Non-pigmented ciliary epithelial cell (primary cell): Measurements from ENCODE around the gene MRPS25.

Source experiments
- DNase-seq: peaks from one replicate; pipeline ENCODE4 v3.0.0-alpha.2; 2010; ENCODE audit warnings: low read depth

MRPS25 gene

DNA sequence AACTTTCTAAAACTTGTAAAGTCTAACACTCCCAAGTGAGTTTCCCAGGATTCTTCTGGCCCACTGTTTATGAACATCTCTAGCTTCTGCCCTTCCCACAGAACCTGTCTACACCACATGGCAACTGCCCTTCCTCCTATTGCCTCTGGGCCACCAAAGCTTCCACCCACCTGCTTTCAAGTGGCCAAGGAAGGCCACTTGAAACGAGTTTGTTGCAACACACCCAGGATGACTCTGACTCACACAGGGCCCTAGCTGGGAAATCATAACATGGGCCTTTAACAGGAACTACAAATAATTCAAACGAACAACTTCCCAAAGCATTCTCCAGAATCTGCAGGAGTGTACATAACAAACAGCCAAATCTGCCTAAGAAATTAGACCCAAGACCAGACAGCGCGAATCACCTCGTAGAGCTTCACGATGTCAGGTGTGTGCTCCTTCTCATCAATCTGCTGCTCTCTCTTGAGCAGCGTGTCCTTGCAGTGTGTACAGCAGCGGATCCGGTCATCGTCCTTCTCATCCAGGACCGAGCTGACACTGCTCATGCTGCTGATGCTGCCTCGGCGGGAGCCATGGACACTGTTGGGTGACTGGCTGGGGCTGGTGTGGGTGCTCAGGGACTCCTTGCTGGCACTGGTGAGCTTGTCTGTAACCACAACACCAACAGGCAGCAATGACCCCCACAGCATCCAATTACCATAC lies 17.0 kb upstream of the MRPS25 start:
- DNase-seq: no peak

DNA sequence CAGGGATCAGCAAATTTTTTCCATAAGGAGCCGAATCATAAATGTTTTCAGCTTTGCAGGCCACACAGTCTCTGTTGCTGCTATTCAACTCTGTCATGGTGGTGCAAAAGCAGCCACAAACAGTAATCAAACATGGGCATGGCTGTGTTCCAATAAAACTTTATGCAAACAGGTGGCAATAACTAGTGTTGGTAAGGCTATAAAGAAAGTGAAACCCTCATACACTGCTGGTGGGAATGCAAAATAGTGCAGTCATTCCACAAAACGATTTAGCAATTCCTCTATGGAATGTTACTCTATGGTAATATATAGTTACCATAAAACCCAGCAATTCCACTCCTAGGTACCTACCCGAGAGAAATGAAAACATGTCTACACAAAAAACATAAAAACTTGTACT lies 14.0 kb upstream of the MRPS25 start:
- DNase-seq: no peak

DNA sequence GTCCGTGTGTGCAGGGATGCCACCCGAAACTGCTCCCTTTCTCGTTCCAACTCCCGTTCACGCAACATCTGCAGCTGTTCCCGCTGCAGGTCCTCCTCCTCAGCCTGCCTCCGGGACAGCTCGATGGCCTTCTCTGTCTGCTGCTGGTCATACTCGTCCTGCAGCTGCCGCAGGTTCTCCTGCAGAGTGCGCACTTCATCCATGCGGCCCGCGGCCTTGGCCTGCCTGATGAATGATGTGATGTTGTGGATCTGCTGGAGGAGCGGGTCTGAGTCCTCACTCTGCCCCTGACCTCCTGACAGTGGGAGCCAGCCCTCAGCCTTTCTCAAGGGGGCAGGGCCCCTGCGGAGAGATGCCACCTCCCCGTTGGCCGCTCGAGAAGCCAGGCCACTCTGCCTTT lies 9.4 kb upstream of the MRPS25 start:
- DNase-seq: no peak

DNA sequence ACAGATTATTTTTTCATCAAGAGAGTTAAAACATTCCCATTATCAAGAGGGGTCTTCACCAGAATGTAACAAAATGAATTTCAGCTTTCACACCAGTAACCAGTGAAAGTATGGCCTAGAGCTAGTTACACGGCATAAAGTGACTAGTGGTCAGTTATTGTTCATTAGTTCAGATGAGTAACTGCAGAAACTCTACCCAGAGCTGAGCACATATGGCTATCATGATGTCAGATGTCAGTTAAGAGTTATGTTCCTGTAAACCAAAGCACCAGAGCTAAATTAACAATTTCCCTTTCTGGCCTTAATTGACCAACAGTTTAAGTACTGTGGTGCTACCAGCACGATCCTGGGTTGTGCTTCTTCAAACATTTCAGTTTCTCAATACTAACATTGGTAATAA lies 6.6 kb upstream of the MRPS25 start:
- DNase-seq: no peak

- no peak for DNase-seq
Measured at GRCh38 chr3:15069441-15069840, 4.3 kb upstream of the MRPS25 start.

DNA sequence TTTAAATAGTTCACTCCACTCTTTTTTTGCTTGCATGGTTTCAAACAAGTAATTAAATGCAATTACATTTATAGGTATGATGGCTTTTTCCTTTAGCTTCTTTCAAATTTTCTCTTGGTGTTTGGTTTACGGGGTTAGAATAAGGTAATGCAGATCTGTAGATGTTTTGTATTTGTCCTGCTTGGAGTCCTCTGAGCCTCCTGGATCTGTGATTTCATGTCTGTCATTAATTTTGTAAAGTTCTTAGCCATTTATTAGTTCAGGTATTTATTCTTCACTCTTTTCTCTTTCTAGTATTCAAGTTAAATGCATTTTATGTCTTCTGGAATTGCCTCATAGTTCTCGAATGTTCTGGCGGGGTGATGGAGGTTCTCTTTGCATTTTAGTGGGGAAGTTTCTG lies 1.4 kb upstream of the MRPS25 start:
- no peak for DNase-seq

GRCh38 chr3:15065550-15066007 lies 464 bp upstream of the MRPS25 start:
- no peak for DNase-seq

- no peak for DNase-seq
Measured at GRCh38 chr3:15064299-15064834, 748 bp downstream of the MRPS25 start.

DNA sequence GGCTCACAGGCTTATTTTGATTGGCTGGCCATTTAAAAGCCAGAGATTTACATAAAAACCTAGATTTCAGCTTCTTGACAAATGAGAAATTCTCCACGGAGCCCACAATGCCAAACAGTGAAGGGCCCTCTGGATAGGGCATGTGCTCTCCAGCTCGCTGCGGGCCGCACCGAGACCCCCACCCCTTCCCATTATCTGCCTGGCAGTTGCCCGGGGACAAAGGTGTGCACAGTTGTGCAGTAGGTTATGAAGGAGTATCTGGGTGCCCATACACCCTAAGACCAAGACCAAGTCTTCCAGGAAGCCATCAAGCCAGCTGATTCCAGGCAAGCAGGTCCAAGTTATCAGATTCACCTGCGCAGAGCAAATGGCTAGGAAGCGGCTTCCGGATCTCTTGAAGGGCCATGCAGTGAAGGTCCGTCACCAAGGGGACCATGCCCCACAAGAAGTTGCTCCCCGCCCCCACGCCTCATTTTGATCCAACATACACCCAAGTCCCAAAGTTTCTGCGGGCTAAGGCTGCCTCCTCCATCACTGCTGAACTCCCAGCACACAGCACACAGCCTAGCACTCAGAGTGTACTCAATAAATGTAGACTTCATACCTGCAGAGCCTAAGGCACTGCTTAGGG lies 1.3 kb downstream of the MRPS25 start:
- DNase-seq: no peak

GRCh38 chr3:15063238-15063637 lies 1.9 kb downstream of the MRPS25 start:
- DNase-seq: no peak

- DNase-seq: no peak
Measured at GRCh38 chr3:15060029-15060428, 5.1 kb downstream of the MRPS25 start.

DNA sequence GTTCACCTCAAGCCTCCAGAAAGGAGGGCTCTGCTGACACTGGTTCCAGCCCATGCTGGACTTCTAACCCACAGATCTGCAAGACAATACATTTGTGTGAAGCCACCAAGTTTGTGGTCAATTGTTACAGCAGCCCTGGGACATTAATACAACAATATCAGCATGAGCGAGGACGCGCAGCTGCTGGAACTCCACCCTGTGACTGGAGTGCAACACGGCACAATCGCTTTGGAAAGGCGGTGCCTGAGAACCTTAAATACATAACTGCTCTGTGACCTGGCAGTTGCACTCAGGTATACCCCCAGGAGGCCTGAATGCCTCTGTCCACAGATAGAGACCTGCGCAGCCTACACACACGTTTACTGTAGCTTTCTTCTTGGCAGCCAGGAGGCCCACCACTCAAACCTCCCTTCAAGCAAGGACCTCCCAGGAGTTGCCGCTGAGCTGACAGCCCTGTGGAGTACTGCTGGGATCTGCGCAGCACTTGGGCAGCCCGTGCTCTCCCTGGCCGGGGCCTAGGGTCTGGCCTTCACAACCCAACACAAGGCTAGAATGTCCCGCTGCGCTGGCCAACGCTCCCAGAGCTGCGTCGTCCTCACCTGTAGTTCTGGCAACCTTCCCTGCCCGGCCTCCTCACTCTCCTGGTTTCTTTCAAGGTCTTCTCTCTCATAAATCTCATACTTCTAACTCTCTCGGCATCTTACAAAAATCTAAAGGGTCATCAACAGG lies 8.3 kb downstream of the MRPS25 start:
- DNase-seq: no peak

DNA sequence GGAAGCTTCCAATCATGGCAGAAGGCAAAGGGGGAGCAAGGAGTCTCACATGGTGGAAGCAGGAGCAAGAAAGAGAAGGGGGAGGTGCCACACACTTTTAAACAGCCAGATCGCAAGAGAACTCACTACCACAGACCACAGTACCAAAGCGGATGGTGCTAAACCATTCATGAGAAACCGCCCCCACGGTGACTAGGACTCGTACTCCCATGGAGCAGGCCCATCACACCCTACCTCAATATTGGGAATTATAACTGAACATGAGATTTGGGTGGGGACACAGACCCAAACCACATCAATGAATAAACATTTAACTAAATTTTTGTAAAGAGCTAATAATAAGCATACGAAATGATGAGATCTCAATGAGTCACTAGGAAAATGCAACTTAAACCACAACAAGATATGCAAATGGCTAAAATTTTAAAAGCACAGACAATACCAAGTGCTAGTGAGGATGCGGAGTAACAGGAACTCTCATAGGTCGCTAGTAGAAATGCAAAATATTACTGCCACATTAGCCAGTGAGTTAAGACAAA lies 10.0 kb downstream of the MRPS25 start:
- DNase-seq: no peak

DNA sequence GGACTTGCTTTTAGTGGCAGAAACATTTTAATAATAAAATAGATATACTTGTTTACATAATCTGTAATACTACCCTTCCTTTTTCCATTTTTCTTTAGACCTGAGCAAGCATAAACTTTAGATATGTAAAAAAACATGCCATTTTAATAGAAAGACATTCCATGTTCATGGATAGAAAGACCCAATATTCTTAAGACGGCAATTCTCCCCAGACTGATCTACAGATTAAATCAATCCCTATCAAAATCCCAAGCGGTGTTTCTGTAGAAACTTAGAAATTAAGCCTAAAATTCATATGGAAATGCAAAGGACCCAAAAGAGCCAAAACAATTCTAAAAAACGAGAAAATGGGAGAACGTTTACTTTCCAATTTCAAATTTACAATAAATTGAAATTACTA lies 11.6 kb downstream of the MRPS25 start:
- no peak for DNase-seq

GRCh38 chr3:15052335-15053242 lies 12.5 kb downstream of the MRPS25 start:
- no peak for DNase-seq

DNA sequence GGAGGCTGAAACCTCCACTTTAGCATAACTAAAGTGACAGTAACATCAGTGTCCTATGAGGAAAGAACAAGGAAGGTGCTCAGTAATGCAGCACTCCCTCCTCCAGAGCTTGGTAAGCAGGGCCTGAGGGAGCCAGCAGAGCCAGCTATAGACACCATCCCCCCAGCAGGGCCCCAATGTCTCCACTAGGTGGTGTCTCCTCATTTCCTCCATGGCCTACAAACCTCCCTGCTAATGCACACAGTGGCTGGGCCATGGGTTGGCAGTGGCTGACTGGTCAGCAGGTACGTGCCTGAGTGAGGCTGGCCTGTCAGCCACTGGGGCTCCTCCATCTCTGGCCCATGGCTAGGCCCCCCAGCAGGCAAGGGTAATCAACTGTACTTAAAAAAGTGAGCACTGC lies 13.6 kb downstream of the MRPS25 start:
- DNase-seq: no peak

DNA sequence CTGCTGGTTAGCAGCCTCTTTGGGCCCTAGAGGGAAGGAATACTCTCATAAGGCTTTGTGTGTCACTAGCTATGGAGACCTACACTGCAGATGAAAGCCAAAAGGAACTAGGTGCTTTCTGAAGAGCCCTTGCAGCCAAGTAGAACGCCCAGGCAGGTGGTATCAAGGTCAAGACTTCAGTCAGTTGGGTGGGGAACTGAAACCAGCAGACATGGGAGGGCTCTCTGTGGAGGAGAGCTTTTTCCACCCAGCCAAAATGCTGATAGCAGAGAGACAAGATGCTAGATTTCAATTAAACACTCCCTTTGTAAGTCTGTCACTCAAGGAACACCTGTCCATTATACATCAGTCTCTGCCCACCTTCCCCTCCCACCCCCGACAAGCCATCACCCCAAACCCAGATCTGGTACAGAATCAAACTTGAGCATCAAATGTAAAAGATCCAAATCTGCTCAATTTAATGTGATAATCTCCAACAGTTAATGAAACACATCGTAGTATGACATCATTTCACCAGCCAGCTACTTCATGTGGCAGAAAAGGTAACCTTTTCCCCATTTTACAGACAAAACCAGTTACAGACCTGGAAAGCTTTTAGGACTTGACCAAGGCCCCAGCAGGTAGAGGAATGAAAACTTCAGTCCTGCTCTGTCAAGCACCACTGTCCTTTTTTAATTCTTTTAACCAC lies 14.6 kb downstream of the MRPS25 start:
- DNase-seq: no peak

- DNase-seq: no peak
Measured at GRCh38 chr3:15049584-15049983, 15.5 kb downstream of the MRPS25 start.

DNA sequence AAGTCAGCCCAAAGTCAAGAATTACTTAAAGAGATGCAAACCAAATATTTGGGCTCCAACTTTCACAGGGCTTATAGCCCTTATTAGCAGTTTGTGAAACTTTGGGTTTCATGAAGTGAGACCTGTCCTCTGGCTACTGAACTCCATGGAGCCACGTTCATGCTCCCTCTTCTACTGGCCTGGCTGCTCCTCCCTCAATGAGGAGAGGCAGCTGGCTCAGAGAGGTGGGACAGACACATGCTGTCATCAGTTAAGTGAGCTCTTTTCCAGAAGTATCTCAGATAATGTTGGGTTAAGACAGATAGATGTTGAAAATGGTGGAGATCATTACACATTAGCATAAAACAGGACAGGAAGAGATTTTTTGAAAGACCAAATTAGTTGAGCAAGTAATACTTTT lies 19.4 kb downstream of the MRPS25 start:
- no peak for DNase-seq

- no peak for DNase-seq
Measured at GRCh38 chr3:15044326-15044725, 20.8 kb downstream of the MRPS25 start.
